Measurements from ENCODE around the gene POLK. TPM values are rescaled to one million over a fixed set of nuclear protein-coding genes. Genes with fewer than 3 reads are reported as not detected.

POLK gene
- total RNA-seq, 2 experiments from 2014 or later, result 16.0 to 29.5 TPM

GRCh38 chr5:75523275-75523674, 11.6 kb downstream of the POLK start:
- BruUV-seq (replicated peaks), result no TSS peak
- no peak overlapping the region for H3K4me3 ChIP-seq (ENCODE audit: low read depth, low read length, poor library complexity, severe bottlenecking)
- intact Hi-C loops (cut with micrococcal nuclease; ENCODE audit: unreplicated experiment), result no loop called here
- TF ChIP-seq EZH2phosphoT487 (IDR thresholded peaks at IDR 0.05; ENCODE audit: borderline replicate concordance, low read depth, low read length) (no peak), CTCF (conservative IDR thresholded peaks at IDR 0.05; ENCODE audit: low read length) (no peak)
- H3K4me1 ChIP-seq (ENCODE audit: insufficient read depth, low read length, poor library complexity, severe bottlenecking), result peaks cover 11% of the 10 kb centered on the region
- H4K20me1 ChIP-seq (ENCODE audit: insufficient read depth, low read length), result 0 out of 2 replicates have a peak, but pooled peaks cover 3% of the 10 kb centered on the region
- H3K36me3 ChIP-seq (ENCODE audit: insufficient read depth, low read length), result peaks cover 43% of the 10 kb centered on the region
- peaks cover 40% of the 10 kb centered on the region for H3K9me3 ChIP-seq (ENCODE audit: low read length)
- no peak for DNase-seq (ENCODE audit: low spot score)
- H3K27ac ChIP-seq (ENCODE audit: low read depth, low read length, poor library complexity, severe bottlenecking), result no peak overlapping the region
- peaks cover 85% of the 10 kb centered on the region; the same call in 1 of the 2 replicates for H3K79me2 ChIP-seq (ENCODE audit: insufficient read depth, low read depth, low read length)
- ChIA-PET CTCF (ENCODE audit: unreplicated experiment) (no interaction called here), POLR2A (interaction anchor here (0.7 to 1.8 kb wide), 3 partner anchors 8 to 13 kb away, joined by 3 to 9 read pairs (median 4); partner anchors contain the start of genes CERT1 and POLK)
- H3K9me2 ChIP-seq (ENCODE audit: insufficient read depth, low read length), result no peaks in the 10 kb centered on the region
- no peak overlapping the region for H2AFZ ChIP-seq (ENCODE audit: low read length)
- H3K4me2 ChIP-seq (ENCODE audit: low read length), result no peak overlapping the region

GRCh38 chr5:75524071-75524470, 12.4 kb downstream of the POLK start:
- no peaks in the 10 kb centered on the region for H3K9me2 ChIP-seq (ENCODE audit: insufficient read depth, low read length)
- peaks cover 36% of the 10 kb centered on the region for H3K36me3 ChIP-seq (ENCODE audit: insufficient read depth, low read length)
- H3K4me2 ChIP-seq (ENCODE audit: low read length), result no peak overlapping the region
- peaks cover 77% of the 10 kb centered on the region; the same call in 1 of the 2 replicates for H3K79me2 ChIP-seq (ENCODE audit: insufficient read depth, low read depth, low read length)
- H3K4me1 ChIP-seq (ENCODE audit: insufficient read depth, low read length, poor library complexity, severe bottlenecking), result peaks cover 11% of the 10 kb centered on the region
- no peak overlapping the region for H3K4me3 ChIP-seq (ENCODE audit: low read depth, low read length, poor library complexity, severe bottlenecking)
- ChIA-PET POLR2A (interaction anchor here (1.8 kb wide), 1 partner anchor 14 kb away, joined by 9 read pairs; the partner anchor contains the start of gene CERT1), CTCF (ENCODE audit: unreplicated experiment) (no interaction called here)
- TF ChIP-seq EZH2phosphoT487 (IDR thresholded peaks at IDR 0.05; ENCODE audit: borderline replicate concordance, low read depth, low read length) (no peak), CTCF (conservative IDR thresholded peaks at IDR 0.05; ENCODE audit: low read length) (no peak)
- H3K9me3 ChIP-seq (ENCODE audit: low read length), result peaks cover 38% of the 10 kb centered on the region
- no peak overlapping the region for H3K27ac ChIP-seq (ENCODE audit: low read depth, low read length, poor library complexity, severe bottlenecking)
- DNase-seq (ENCODE audit: low spot score), result peak; percentile 17
- intact Hi-C loops (cut with micrococcal nuclease; ENCODE audit: unreplicated experiment), result no loop called here
- H4K20me1 ChIP-seq (ENCODE audit: insufficient read depth, low read length), result 0 out of 2 replicates have a peak, but pooled peaks cover 3% of the 10 kb centered on the region
- H2AFZ ChIP-seq (ENCODE audit: low read length), result no peak overlapping the region
- no TSS peak for BruUV-seq (replicated peaks)

DNA sequence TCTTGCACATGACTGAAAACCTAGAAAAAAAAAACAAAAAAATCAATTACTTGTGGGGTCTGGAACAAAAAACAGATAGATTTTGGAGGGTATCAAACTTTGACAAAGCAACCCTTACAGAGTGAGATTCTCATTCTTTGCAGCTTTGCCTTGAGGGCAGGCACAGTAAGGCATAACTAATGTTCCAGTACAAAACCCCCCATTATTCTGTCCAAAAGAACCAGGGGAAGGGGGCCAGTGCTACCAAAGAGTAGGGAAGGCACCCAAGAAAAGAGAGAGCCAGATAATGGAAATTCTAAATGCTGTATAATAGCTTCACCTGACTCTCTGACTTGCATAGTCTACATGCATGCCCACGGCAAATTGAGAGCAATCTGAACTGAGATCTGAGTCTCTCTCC, 12.9 kb downstream of the POLK start:
- Histone ChIP-seq H3K79me2 (ENCODE audit: insufficient read depth, low read depth, low read length) (peaks cover 72% of the 10 kb centered on the region; the same call in 1 of the 2 replicates), H3K36me3 (ENCODE audit: insufficient read depth, low read length) (peaks cover 31% of the 10 kb centered on the region), H3K27ac (ENCODE audit: low read depth, low read length, poor library complexity, severe bottlenecking) (no peak overlapping the region), H3K4me2 (ENCODE audit: low read length) (no peak overlapping the region), H3K9me3 (ENCODE audit: low read length) (peaks cover 33% of the 10 kb centered on the region), H3K4me1 (ENCODE audit: insufficient read depth, low read length, poor library complexity, severe bottlenecking) (peaks cover 11% of the 10 kb centered on the region), H3K9me2 (ENCODE audit: insufficient read depth, low read length) (no peaks in the 10 kb centered on the region), H2AFZ (ENCODE audit: low read length) (no peak overlapping the region), H3K4me3 (ENCODE audit: low read depth, low read length, poor library complexity, severe bottlenecking) (no peak overlapping the region), H4K20me1 (ENCODE audit: insufficient read depth, low read length) (0 out of 2 replicates have a peak, but pooled peaks cover 3% of the 10 kb centered on the region)
- CTCF ChIA-PET (ENCODE audit: unreplicated experiment), result no interaction called here
- DNase-seq (ENCODE audit: low spot score), result no peak
- POLR2A ChIA-PET, result interaction anchor here (1.8 kb wide), 1 partner anchor 14 kb away, joined by 9 read pairs; the partner anchor contains the start of gene CERT1
- intact Hi-C loops (cut with micrococcal nuclease; ENCODE audit: unreplicated experiment), result no loop called here
- no peak for TF ChIP-seq EZH2phosphoT487 (IDR thresholded peaks at IDR 0.05; ENCODE audit: borderline replicate concordance, low read depth, low read length)
- no peak for TF ChIP-seq CTCF (conservative IDR thresholded peaks at IDR 0.05; ENCODE audit: low read length)
- BruUV-seq (replicated peaks), result no TSS peak
